ENCODE results near the gene VPS45. TPM values are rescaled to one million over a fixed set of nuclear protein-coding genes. Genes with fewer than 3 reads are reported as not detected.
A peak's percentile ranks its signal among the peaks of the same experiment; 100 is the strongest.
"Not testable (repeated sequence)": the region's sequence is repeated elsewhere in the genome, so short reads cannot be mapped to it uniquely, and the experiment has no call there.

VPS45 gene, protein sequence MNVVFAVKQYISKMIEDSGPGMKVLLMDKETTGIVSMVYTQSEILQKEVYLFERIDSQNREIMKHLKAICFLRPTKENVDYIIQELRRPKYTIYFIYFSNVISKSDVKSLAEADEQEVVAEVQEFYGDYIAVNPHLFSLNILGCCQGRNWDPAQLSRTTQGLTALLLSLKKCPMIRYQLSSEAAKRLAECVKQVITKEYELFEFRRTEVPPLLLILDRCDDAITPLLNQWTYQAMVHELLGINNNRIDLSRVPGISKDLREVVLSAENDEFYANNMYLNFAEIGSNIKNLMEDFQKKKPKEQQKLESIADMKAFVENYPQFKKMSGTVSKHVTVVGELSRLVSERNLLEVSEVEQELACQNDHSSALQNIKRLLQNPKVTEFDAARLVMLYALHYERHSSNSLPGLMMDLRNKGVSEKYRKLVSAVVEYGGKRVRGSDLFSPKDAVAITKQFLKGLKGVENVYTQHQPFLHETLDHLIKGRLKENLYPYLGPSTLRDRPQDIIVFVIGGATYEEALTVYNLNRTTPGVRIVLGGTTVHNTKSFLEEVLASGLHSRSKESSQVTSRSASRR
- 57.5 and 72.8 TPM in 2 replicates for total RNA-seq (2014; rRNA removed; shearing (Covaris generic))

DNA sequence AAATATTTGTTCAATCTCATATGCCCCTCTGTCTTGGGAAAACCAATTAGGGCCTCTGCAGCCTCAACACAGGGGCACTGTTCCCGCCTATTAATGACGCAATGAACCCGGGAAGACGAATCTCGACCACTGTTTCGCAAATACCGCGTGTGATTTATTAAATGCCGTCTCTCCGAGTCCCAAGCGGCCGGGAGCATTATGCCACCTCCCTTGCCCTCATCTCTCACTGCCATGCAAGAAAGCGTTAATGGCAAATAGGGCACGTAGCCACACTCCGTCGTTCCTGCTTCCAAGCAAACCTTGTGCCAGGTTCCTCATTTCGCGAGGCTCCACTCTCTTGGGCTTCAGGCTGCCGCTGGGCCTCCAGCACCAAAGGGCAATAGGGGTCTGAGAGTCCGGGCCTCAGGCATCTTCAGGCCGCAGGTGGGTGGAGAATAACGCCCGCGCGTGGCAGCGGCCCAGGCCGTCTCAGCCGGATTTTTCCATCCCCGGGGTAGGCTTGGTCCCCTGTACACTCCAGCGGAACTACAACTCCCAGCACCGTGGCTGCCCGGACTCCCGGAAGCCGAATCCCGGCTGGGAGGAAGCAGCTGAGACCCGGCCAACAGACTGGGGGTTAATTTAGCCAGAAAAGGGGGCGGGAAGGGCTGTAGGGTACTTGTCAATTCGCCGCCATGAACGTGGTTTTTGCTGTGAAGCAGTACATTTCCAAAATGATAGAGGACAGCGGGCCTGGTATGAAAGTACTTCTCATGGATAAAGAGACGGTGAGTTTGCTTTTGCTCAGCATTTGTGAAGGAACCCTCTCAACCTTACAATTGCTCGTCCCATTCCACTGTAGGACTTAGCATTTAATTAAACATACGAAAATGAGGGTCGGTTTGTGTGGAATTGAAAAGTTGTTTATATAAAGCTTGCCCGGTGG, at the start of gene VPS45:
Gene VPS45 (plus strand): TSS at position 593 of the 925 bp plus-strand sequence. CDS start 82 bp downstream, at position 675.
- DNase-seq (ENCODE audit: low spot score) = peak; percentile 89

DNA sequence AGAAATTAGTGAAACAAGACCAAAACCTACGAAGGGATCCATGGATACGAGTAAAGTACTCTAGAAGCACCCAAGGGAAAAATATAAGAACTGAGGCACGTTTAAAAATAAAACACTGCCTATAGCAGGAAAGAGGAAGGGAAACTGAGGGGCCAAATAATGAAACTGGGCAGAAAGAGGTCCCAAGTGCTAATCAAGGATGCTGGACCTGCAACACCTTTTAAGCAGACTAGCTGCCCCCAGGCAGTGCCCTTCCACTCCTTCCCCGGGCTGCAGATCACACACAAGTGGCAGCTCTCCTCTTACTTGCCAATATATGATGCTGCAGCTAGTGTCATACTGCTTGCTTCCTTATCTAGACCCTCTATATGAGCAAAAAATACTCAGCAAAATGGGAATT, 49.4 kb upstream of the VPS45 start:
- DNase-seq (ENCODE audit: low spot score) = no peak

DNA sequence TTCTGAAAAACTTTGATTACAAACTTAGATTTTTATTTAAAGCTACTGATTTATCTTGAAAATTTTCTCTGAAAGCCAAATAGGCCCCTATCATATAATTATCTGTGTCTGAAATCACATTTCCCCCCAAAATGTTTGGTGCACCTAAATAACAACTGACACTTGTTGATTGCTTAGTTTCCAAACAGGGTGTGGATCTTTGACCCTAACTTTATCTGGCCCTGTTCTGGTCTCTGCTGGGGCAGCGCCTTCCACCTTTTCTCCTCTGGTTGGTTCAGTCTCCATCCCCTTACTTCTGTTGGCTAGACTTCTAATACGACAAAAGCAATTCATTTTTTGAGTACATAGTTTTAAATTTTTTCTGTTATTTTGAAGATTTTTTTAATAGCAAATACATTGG, 46.9 kb upstream of the VPS45 start:
- DNase-seq (ENCODE audit: low spot score) = no peak

DNA sequence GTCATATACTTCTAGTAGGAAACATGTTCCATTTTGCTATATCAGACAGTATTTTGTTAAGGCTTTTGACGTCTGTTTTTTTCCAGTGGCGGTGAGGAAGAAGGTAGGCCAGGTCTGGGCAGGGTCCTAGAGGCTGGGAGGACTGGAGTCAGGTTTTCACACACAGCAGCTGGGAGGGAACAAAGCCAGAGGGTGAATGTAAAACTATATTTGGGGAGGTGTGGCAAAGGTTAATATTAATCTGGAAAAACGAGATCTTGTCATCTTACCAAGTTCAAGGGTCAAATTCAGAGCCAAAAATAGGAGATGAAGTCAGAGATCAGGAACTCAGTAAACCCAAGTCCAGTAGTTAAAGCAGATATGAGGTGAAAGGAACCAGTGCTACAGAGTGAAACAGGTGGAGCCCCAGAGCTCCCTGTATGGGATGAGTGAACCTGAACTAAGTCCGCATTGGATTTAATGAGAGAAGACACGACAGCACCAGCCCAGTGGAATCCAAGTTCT, 46.3 kb upstream of the VPS45 start:
- no peak for DNase-seq (ENCODE audit: low spot score)

DNA sequence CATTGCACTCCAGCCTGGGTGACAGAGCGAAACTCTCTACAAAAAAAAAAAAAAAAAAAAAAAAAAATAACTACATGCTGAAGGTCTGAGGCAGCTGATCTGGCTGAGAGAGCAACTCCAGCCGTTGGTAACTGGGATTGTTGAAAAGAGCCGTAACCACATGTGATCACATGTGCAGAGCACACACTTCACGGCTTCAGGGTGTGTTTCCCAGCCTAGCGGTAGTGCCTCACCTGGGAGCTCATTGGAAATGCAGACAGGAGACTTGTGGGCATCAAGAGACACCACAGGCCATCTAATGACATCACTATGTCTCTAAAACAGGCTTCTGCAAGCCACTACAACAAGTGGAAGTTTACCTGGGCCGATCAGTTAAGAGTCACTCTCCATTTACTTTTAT, 45.2 kb upstream of the VPS45 start:
- no peak for DNase-seq (ENCODE audit: low spot score)

DNA sequence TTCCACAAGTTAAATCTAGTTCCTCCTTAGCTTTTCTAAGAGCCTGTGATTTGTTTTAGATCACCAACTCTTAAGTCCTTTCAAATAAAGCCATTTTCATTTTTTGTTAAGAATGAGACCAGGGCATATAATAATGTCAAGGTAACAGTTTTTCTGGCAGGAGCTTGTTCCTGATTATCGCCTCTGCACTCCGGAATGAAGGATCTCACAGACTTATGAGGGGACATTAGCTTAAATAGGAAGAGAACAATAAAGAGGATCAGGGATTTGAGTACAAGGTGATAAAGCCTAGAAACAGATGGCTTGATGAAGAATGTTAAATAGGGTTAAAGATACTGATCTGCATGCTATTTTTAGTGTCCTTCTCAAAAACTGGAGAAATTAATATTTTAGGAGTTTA, 43.4 kb upstream of the VPS45 start:
- no peak for DNase-seq (ENCODE audit: low spot score)

DNA sequence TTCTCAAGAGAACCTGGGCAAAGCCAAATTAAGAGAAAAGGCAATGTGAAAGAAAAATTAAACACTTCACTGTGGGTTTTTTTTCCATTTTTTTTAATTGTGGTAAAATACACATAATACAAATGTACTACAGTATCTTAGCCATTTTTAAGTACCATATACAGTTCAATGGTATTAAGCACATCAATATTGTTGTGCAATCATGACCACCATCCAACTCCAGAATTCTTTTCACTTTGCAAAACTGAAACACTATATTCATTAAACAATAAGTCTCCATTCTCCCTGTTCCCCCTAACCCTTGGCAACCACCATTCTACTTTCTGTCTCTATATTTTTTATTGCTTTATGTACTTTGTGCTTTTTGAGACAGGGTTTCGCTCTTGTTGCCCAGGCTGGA, 39.3 kb upstream of the VPS45 start:
- DNase-seq (ENCODE audit: low spot score) = no peak

DNA sequence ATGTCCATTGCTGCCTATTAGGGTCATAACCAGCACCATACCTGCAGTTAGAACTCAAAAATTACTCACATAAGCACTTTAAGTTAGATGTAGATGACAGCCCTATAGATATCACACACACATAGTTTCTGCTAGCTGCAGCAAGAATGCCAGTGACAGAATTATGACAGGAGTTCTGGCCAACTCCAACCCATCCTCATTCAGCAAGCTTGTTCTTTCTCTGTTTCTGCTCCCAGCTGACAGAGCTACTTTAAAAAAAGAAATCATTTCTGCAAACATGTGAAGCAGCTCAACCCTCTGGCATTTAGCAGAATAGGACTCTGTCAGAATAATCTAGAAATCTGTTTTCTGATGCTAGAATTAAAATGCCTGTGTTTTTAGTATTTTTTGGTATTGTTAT, 33.2 kb upstream of the VPS45 start:
- DNase-seq (ENCODE audit: low spot score) = no peak

DNA sequence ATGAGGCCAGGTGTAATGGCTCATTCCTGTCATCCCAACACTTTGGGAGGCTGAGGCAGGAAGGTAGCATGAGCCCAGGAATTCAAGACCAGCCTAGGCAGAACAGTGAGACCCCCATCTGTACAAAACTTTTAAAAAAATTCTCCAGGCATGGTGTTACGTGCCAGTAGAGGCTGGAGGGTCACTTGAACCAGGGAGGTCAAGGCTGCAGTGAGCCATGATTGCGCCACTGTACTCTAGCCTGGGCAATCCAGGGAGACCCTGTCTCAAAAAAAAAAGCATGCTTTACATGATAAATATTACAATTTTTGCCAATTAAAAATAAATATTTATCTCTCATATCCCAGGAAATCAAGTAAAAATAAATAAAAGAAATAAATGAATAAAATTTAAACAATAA, 17.6 kb upstream of the VPS45 start:
- no peak for DNase-seq (ENCODE audit: low spot score)

DNA sequence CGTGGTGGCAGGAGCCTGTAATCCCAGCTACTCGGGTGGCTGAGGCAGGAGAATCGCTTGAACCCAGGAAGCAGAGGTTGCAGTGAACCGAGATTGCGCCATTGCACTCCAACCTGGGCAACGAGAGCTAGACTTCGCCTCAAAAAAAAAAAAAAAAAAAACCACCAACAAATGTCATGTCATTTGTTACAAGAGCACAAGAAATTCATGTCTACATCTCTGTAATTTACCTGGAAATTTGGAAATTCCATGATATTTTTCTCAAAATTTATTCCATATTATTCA, 16.5 kb upstream of the VPS45 start:
- no peak for DNase-seq (ENCODE audit: low spot score)

DNA sequence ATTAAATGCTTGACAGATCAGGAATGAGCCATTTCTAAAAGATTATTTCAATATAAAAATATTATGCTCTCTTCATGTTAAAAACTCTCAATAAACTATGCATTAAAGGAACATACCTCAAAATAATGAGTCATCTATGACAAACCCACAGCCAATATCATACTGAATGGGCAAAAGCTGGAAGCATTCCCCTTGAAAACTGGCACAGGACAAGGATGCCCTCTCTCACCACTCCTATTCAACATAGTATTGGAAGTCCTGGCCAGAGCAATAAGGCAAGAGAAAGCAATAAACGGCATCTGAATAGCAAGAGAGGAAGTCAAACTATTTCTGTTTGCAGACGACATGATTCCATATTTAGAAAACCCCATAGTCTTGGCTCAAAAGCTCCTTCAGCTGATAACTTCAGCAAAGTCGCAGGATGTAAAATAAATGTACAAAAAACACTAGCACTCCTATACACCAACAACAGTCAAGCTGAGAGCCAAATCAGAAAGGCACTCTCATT, 15.6 kb upstream of the VPS45 start:
- not testable (repeated sequence) for DNase-seq (ENCODE audit: low spot score)

DNA sequence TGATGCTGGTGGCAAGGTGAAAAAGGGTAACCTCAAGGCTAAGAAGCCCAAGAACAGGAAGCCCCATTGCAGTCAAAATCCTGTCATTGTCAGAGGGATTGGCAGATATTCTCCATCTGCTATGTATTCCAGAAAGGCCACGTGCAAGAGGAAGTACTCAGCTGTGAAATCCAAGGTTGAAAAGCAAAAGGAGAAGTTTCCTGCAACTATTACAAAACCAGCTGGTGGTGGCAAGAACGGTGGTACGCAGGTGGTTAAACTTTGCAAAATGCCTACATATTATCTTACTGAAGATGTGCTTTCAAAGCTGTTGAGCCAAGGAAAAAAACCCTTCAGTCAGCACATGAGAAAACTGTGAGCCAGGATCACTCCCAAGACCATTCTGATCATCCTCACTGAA, 13.7 kb upstream of the VPS45 start:
- DNase-seq (ENCODE audit: low spot score) = no peak

DNA sequence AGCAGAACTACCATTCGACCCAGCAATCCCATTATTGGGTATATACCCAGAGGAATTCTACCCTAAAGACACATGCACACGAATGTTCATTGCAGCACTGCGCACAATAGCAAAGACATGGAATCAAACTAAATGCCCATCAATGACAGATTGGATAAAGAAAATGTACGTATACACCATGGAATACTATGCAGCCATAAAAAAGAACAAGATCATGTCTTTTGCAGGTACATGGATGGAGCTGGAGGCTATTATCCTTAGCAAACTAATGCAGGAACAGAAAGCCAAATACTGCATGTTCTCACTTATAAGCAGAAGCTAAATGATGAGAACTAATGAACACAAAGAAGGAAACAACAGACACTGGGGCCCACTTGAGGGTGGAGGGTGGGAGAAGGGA, 12.1 kb upstream of the VPS45 start:
- DNase-seq (ENCODE audit: low spot score) = not testable (repeated sequence)

DNA sequence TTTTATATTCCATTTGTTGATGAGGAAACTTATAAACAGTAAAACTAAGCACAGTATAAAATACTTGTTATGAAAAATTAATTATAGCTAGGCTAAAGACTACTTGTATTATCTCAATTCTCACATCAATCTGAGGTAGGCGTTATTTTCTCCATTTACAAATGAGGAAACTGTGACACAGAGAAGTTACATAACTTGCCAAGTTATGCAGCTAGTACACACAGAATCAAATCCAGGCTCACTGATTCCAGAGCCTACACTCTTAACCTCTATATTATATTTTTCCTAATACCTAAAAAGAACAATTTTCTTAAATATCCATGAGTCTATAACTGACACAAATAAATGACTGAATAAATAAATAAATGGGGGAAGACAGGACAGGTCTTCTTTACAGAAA, 11.2 kb upstream of the VPS45 start:
- no peak for DNase-seq (ENCODE audit: low spot score)

DNA sequence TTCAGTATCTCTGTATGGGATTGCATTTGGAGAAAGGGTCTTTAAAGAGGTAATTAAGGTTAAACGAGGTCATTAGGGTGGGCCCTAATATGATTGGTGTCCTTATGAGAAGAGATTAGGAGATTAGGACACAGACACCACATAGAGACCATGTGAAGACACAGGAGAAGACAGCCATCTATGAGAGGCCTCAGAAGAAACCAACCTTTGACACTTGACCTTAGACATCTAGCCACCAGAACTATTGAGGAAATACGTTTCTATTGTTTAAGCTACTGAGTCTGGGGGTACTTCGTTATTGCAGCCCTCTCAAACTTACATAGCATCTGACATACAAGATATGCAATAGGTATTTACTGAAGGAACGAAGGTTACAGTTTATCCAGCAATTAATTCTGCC, 7.3 kb upstream of the VPS45 start:
- DNase-seq (ENCODE audit: low spot score) = no peak

DNA sequence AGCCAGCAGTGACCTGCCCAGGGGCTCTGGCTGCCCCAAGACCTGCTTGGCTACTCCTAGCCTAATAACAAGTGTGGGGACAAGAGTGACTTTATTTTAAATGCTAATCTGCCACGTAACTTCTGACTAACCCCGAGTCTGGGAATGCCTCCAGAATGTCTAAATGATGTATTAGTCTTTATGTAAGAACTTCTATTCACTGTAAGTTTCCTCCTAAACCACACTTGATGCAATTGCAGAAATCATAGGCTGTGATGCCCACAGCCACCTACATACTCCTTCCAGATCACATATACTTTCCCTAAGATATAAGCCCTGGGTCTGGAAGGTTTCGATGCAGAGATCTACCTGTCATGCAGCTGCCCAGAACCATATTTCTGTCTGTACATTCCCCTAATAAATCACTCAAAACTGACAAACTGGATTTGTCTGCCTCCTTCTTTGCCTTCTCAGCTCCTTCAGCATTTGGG, 5.9 kb upstream of the VPS45 start:
- DNase-seq (ENCODE audit: low spot score) = peak; percentile 97

DNA sequence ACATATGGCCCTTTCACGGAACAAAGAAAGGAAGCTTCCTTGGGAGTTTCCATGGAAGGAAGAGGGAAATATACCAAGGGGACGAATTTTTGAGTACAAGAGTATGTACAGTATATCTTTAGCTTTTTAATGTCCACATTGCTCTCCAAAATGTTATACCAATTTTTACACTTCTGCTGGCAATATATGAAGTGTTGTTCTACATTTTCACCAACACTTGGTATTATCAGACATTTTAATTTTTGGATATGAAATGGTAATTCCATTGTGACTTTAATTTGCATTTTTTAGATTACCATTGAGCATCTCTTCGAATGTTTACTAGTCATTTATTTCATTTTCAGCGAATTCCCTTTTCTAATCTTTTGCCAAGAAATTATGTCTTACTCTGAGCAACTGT, 5.5 kb upstream of the VPS45 start:
- DNase-seq (ENCODE audit: low spot score) = no peak

DNA sequence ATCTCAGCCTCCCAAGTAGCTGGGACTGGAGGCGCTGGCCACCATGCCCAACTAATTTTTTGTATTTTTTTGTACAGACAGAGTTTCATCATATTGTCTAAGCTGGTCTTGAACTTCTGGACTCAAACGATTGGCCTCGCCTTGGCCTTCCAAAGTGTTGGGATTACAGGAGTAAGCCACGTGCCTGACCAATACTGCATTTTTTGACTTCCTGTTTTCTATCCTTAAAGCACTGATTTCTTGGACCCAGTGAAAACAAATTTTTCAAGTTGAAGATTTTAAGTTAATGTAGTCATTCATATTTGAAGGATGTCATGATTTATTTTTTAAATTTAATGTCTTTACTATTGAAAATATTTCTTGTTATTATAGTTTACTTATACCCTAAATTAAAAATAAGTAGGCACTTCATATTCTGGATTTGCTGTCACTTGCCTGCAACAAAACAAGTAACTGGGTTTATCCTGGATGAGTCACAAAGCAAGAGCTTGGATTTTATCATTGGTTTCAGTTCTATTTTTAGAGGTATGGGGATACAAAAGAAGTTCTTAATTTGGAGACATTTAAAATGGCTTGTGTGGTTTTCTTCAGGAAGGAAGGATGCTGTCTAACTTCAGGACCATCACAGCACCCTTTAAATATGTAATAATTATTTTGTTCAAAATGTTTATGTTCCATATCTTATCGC, 2.2 kb upstream of the VPS45 start:
- DNase-seq (ENCODE audit: low spot score) = peak; percentile 79

DNA sequence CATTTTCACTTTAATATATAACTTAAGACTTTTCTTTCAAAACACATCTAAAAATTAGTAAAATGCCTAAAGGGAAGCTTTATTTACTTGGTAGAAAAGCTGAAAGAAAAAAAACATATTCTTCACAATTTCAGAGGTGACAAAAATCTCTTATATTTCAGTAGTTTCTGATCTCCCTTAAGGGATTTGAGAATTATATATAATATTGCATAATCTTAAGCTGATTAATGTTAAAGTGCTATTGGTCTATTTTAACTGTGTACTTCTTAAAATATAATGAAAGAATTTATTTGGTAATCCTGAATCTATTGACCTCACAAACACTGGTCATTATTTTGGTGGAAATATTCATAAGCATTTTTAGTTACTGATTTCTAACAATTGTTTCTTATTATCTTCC, 1.2 kb upstream of the VPS45 start:
- no peak for DNase-seq (ENCODE audit: low spot score)

DNA sequence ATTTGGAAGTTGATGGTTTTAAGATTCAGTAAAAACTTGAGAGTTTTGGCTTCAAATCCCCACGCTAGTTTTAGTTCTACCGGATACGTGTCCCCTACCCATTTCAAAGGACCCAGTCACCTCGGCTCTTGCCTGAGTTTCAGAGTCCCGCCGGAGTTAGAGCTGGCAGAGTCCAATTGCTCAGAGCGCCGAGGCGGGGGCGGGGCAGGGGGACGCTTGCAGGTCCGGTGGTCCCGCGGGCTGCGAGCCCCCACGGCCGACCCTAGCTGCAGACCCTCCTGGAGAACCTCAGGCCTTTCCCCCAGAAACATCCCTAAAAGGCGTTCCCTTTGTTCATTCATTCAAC, 765 bp upstream of the VPS45 start:
- DNase-seq (ENCODE audit: low spot score) = no peak

DNA sequence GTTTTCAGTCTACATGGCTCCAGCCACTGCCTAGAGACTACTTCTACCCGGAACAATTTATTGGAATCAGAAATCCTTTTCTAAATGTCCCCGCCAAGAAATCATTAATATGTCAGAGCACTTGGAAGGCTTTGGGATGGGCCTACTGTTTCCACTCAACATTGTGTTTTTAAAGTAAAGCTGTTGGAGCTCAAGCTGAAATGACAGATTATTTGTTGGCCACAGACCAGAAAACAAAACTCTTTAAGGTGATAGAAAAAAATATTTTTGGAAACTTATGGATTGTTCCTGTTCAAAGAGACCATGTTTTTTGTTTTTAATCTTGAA, 496 bp downstream of the VPS45 start:
- no peak for DNase-seq (ENCODE audit: low spot score)

DNA sequence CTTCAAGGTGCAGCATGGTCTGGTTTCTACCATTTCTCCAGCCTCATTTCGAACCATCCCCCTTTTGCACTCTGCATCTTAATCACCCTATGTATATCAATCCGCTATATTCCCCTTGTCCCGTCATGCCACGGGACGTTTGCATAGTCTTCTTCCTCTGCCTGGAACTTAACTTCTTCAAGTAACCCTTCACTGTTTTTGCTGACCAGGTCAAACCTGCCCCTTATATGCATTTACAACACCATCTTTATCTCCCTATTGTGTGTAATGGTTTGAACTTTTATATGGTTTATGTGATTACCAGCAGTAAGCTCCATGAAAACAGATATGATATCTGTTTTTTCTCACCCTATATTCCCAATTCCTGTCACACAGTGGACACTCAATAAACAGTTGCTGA, 2.3 kb downstream of the VPS45 start:
- no peak for DNase-seq (ENCODE audit: low spot score)

Measured in A172 (cell line).